Urothelium cell line (cell line): ENCODE results near the gene ZCCHC14.
"Not testable (repeated sequence)": the region's sequence is repeated elsewhere in the genome, so short reads cannot be mapped to it uniquely, and the experiment has no call there.

Source experiments
- DNase-seq: peaks from one replicate; pipeline ENCODE4 v3.0.0; 2011; ENCODE audit warnings: low spot score, mixed read lengths
- FAIRE-seq: peaks from 2 replicates; lab custom pipeline; 2011; peaks lifted over from hg19 to GRCh38; lab: Jason Lieb, UNC

The ZCCHC14 gene

GRCh38 chr16:87390641-87391323 lies 102.0 kb downstream of the ZCCHC14 start:
- DNase-seq (no peak), FAIRE-seq (no peak)

- DNase-seq, FAIRE-seq: not testable (repeated sequence)
Measured at GRCh38 chr16:87389914-87390313, 102.9 kb downstream of the ZCCHC14 start.

DNA sequence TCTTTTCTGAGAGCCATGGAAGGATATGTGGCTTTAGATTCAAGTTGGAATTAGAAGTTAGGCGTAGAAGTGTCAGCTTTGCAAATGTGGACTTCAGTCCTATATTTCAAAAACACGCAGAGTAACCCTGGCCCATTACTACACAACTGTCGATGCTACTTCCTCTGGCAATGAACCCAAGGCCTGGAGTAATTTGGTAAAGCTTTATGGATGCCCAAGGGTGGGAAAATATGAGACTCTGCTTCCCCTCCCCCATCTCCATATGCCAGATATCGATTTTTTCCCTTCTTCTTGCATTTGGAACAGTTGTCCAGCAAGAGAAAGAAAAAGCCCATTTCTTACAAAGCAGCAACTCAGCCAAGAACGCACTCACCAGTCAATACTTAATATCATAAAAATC lies 103.6 kb downstream of the ZCCHC14 start:
- FAIRE-seq (no peak), DNase-seq (no peak)

DNA sequence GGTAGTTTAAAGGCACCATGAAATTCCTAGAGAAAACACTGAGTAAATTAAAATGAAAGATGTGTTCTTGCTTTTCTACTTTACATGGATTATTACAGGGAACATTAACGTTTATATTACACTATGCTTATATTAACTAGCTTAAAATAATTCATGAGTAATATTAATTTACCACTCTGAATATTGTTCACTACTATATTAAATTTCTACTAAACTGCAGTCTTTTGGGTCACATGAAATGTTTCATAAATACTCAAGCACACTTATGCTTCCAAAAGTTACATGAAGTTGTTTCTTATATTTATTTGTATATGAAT lies 104.0 kb downstream of the ZCCHC14 start:
- no peak for DNase-seq
- FAIRE-seq, result no peak

DNA sequence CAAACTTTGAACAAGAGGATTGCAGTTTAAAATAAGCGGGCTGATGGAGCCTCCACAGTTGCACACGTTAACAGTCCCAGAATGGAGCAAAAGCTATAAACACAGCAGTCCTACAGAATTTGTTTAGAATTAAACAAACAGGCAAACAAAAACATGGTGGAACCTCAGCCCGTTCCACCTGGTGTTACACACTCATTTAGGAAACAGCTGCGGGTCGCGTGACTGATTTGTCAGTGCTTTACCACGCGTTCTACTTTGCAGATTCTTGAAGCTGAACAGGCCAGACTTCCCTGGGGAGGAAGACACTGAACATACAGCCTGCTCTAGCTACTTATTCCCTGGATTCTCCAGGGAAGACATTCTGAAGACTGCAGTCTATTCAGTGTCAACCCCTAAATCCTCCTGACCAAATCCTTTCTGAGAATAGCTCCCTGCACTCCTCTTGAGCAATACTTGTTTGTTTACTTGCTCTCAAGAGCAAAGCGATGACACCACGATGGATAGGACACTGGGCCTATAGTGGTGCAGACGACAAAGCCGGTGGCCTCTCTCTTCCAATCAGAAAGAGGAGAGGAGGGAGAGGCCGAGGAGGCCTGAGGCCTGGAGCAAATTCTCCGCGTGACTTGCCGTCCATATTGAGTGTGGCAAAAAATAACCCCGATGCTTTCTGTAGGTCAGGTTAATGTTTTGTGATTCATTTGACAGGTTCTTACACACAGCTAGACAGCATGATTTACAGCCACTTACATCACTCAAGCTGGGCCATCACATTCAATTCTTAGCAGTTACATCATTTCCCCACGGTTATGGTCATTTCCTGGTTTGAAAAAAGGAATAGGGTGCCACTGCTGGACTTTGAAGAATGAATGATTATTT lies 104.6 kb downstream of the ZCCHC14 start:
- no peak for FAIRE-seq
- peak; percentile 89 for DNase-seq

- FAIRE-seq, result not testable (repeated sequence)
Measured at GRCh38 chr16:87384875-87385167, 108.0 kb downstream of the ZCCHC14 start.

GRCh38 chr16:87384162-87384874 lies 108.5 kb downstream of the ZCCHC14 start:
- DNase-seq (peak; percentile 54), FAIRE-seq (no peak)

More at GRCh38 chr16:87384875-87385167, 108.0 kb downstream of the ZCCHC14 start:
- DNase-seq, result not testable (repeated sequence)

DNA sequence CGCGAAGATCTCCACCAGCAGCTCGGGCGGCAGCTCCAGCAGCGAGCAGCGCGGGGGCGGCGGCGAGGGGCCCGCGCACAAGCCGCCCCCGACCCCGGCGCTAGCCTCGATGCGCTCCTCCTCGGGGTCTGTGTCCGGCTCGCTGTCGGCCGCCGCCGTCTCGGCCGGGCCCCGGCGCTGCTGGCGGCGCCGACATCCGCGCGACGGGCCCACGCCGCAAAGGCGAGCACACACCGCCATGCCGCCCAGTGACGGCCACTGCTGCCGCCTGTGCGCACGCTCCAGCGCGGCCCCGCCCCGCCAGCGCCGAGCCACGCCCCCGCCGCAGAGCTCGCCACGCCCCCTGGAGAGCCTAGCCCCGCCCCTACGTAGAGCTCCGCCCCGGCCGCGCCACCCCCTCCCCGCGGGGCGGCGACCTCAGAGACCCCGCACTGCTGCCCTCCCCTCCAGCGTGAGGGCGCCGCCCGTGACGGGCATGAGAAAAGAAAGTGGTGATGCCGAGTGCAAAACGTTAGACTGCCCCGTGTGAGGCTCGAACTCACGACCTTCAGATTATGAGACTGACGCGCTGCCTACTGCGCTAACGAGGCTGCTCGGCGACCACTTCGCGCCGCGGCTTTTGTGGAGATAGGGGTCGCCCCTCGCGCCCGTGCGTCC lies 109.2 kb downstream of the ZCCHC14 start, which contains the start of gene FBXO31:
TSS of gene FBXO31 (minus strand) at position 272 of the 657 bp plus-strand sequence. CDS start at position 240, 32 bp downstream.
- DNase-seq (peak; percentile 89), FAIRE-seq (peak; percentile 71)

GRCh38 chr16:87382023-87382785 lies 110.6 kb downstream of the ZCCHC14 start:
- no peak for FAIRE-seq
- DNase-seq, result no peak

DNA sequence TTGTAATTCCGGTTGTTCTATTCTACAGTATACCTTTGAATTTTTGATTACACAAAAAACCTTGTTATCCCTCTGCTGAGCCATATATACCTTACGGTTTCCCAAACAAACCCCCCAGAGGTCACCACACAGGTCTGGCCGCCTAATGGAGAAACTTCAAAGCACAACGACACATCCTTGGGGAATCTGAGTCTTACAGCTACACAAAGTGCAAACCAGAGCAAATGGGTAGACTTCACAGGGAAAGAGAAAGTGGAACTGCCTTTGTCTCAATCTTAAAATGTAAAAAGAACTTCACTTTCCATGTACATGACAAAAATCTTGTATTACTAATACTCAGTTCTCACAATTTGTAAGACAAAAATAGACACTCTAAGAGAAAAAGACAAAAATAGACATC lies 111.9 kb downstream of the ZCCHC14 start:
- FAIRE-seq (no peak), DNase-seq (no peak)

DNA sequence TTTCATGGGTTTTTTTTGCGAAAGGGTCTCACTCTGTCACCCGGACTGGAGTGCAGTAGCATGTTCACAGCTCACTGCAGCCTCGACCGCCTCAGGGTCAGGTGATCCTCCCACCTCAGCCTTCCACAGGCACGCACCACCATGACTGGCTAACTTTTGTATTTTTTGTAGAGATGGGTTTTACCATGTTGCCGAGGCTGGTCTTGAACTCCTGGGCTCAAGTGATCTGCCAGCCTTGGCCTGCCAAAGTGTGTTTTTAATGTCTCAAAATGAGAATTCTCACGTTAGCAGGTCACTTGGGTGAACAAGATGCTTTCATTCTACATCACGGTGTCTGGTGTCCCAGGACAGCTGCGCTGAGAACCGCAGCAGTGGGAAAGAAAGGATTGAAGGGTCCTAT lies 112.4 kb downstream of the ZCCHC14 start:
- no peak for FAIRE-seq
- no peak for DNase-seq

DNA sequence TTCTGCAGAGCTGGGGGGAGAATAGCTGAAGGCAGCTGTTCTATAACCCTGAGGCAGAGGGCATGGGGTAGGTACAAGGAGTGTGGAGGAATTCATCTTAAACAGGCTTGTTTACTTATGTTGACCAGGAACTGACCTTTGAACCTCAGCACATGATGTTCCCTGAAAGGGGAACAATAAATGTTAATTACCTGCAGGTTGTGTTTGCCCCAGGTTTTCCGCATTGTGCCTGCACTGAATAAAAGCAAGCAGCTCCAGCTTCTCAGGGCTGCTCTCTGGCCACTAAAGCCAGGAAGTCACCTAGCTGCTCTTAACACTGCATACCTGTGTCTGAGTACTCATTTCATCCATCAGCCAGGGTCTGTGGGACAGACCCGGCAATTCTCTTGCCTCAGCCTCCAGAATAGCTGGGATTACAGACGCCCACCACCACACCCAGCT lies 113.5 kb downstream of the ZCCHC14 start:
- DNase-seq, result not testable (repeated sequence)

GRCh38 chr16:87376660-87377059 lies 116.2 kb downstream of the ZCCHC14 start:
- DNase-seq, result no peak
- no peak for FAIRE-seq

More for the DNA sequence above, 113.5 kb downstream of the ZCCHC14 start:
- not testable (repeated sequence) for FAIRE-seq

GRCh38 chr16:87375426-87376135 lies 117.2 kb downstream of the ZCCHC14 start:
- FAIRE-seq (no peak), DNase-seq (no peak)

- FAIRE-seq, result no peak
- no peak for DNase-seq
Measured at GRCh38 chr16:87374313-87374712, 118.5 kb downstream of the ZCCHC14 start.

DNA sequence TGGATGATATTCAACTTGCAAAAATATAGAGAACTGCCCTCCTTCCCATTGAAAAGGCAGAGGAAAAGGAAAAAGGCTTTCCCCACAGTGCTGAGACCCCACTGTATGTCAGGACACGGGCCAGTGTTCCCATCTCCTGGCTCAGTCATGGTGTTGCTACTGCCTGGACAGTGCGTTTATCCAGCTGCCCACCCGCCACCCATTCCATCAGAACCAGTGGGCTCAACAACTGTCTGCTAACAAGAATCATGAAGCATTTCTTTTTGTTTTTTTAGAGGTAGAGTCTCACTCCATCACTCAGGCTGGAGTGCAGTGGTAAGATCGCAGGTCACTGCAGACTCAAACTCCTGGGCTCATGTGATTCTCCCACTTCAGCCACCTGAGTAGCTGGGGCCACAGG lies 120.5 kb downstream of the ZCCHC14 start:
- FAIRE-seq (no peak), DNase-seq (no peak)

DNA sequence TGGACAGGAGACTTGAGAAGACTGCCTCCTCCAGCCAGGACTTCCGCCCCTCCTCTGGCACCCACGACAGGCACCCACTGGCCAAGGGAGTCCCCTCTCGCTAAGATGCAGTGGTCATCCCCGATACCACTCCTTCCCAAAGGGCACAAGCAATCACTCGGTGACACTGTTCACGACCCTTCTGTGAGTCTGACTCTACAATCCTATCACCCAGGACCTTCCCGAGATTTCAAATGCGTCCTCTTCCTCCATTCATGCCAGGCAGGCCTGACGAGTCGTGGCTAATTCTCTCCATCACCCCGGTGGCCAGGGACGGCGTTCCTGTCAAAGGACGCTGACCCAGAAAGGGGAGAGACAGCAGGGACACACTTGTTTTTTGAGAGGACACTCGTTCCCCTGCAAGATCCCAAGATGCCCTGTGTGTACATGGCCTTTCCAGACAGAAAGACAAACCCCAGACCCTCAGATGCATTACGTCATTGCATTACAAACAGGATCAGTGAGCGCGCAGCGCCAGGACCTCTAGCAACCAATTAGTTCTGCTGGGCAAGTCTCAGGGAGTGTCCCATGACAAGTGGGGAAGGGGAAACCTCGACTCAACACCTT lies 121.5 kb downstream of the ZCCHC14 start:
- FAIRE-seq, result no peak
- DNase-seq, result no peak

- no peak for FAIRE-seq
- no peak for DNase-seq
Measured at GRCh38 chr16:87369796-87370719, 122.8 kb downstream of the ZCCHC14 start.
